ENCODE measurements around the gene MAD1L1.

MAD1L1 gene

DNA sequence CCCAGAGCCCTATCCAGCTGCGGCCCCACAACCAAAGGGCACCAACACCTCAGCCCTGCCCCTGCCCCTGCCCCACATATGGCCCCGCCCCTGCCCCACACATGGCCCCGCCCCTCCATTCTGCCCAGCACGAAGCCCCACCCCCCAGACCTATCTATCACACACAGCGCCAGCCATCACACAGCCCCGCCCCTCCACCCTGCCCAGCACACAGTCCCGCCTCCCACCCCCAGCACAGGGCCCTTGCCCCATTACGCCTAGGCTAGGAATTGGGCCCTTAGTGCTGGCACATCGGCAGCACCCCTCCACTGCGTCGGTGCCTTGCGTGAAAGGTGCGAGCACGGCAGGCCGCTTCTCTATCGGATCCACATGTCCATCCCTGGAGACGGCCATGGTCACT lies 126.8 kb downstream of the MAD1L1 start:
- DNase-seq = no peak

DNA sequence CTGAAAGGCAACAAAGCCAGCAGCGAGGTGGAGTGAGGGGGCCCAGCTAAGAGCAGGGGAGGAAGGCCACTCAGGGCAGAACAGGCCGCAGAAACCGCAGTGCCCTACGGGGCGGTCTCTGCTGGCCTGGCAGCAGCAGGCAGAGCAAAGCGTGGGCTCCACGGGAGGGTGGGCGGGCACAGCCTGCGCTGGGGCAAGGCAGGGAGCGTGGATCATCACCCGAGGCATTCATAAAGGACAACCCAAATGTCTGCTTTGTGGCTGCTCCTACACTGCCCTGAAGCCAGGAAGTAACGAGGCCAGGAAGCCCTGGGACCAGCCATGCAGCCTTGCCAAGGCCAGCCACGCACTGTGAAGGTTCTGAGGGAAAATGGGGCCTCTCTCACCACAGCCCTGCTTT lies 127.5 kb downstream of the MAD1L1 start:
- no peak overlapping the region for H3K4me3 Mint-ChIP-seq
- no peak overlapping the region for H3K27ac Mint-ChIP-seq
- peaks cover 25% of the 10 kb centered on the region for H3K4me1 Mint-ChIP-seq
- no peak for DNase-seq
- CTCF ChIA-PET = interaction anchor here (0.7 kb wide), 1 partner anchor 55 kb away, joined by 3 read pairs; no protein-coding TSS in a partner anchor
- no peaks in the 10 kb centered on the region for H3K27me3 Mint-ChIP-seq
- H3K36me3 Mint-ChIP-seq = no peaks in the 10 kb centered on the region
- no peaks in the 10 kb centered on the region for H3K9me3 Mint-ChIP-seq

More for the DNA sequence above, 126.8 kb downstream of the MAD1L1 start:
- H3K27ac Mint-ChIP-seq = no peak overlapping the region
- H3K4me1 Mint-ChIP-seq = peaks cover 29% of the 10 kb centered on the region
- no peaks in the 10 kb centered on the region for H3K36me3 Mint-ChIP-seq
- H3K27me3 Mint-ChIP-seq = no peaks in the 10 kb centered on the region
- H3K4me3 Mint-ChIP-seq = no peak overlapping the region
- H3K9me3 Mint-ChIP-seq = no peaks in the 10 kb centered on the region
- CTCF ChIA-PET = no interaction called here

DNA sequence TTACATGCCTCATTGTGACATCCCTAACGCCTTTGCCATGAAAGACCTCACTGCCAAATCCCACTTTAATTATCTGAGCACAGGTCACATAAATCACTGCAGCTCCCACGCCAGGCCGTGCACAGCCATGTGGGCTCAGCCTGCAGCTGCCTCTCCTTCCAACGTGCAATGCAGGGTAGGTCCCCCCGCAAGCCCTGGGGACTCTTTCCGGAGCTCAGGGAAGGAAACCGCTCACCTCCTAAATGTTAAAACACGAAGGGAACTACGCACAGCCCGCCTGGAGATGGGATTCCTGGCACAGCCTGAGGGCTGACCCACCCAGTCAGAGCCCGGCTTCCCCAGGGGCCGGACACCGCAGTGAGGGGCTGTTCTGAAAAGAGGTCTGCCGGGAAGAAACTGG lies 128.0 kb downstream of the MAD1L1 start:
- CTCF ChIA-PET = interaction anchor here (0.7 kb wide), 1 partner anchor 55 kb away, joined by 3 read pairs; no protein-coding TSS in a partner anchor
- no peak overlapping the region for H3K4me3 Mint-ChIP-seq
- peaks cover 25% of the 10 kb centered on the region for H3K4me1 Mint-ChIP-seq
- no peaks in the 10 kb centered on the region for H3K27me3 Mint-ChIP-seq
- no peaks in the 10 kb centered on the region for H3K9me3 Mint-ChIP-seq
- no peaks in the 10 kb centered on the region for H3K36me3 Mint-ChIP-seq
- DNase-seq = no peak
- no peak overlapping the region for H3K27ac Mint-ChIP-seq

DNA sequence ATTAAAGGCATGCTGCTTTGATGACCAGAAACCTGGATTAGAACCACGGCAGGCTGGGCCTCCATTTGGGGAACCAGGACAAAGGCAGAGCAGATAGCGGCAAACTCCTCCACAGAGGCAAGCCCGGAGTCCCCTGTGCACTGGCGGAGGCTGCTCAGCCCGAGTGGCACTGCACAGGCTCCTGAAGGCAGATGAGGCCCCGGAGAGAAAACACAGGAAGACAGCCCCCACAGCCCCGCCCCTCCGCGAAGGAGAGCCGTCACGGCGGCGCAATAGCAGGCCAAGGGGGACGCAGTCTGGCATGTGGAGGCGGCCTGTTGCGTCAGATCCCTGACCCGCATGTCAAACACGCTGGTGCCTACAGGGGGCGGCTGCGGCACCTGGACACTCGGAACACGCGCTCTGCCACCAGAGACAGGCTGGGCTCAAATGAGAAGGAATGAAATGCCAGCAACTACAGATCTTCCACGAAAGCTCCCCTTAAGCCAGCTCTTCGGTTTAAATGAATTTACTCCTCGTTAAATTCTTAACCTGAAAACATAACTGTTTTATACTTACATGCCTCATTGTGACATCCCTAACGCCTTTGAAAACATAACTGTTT lies 128.5 kb downstream of the MAD1L1 start:
- CTCF ChIA-PET = no interaction called here
- Mint-ChIP-seq H3K36me3 (no peaks in the 10 kb centered on the region), H3K4me1 (peaks cover 29% of the 10 kb centered on the region), H3K27ac (peak overlapping the region; percentile 79), H3K4me3 (no peak overlapping the region), H3K27me3 (no peaks in the 10 kb centered on the region), H3K9me3 (no peaks in the 10 kb centered on the region)
- peak; percentile 80 for DNase-seq

DNA sequence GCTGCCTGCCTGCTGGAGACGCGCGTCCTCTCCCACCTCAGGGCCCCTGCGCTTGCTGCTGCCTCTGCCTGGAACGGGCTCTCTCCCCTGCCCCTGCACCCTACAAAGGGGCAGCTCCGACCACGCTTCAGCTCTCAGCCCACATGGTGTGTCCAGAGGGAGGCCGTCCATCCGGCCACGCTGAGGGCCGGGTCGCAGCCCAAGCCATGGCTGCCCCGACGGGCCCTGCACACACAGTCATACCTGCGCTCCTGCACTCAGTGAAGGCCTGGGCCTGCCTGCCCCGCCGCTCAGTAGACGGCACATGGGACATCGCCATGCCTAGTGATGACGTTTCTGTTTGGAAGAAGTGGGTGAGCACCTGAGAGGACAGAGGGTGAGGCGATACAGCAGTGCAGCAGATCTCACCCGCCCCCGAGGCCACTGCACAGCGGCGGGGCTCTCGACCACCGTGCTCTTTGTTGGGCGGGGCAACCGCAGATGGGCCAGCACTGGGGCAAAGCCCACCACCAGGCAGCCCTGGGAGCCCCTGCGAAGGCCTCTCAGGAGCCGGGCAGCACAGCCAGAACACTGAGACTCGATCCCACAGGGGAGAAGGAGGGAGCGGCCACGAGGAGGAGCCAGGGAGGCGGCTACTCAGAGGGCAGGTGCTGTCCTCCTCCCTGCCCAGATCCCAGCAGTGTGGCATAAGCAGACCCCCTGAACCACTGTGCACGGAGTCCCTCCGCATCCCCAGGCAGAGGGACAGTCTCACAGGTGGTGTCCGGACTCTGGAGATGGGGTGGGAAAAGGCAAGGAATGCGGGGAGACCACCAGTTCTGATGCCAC lies 129.5 kb downstream of the MAD1L1 start:
- H3K4me3 Mint-ChIP-seq = no peak overlapping the region
- CTCF ChIA-PET = no interaction called here
- H3K9me3 Mint-ChIP-seq = no peaks in the 10 kb centered on the region
- DNase-seq = no peak
- H3K4me1 Mint-ChIP-seq = peaks cover 39% of the 10 kb centered on the region
- H3K36me3 Mint-ChIP-seq = no peaks in the 10 kb centered on the region
- no peaks in the 10 kb centered on the region for H3K27me3 Mint-ChIP-seq
- H3K27ac Mint-ChIP-seq = no peak overlapping the region

DNA sequence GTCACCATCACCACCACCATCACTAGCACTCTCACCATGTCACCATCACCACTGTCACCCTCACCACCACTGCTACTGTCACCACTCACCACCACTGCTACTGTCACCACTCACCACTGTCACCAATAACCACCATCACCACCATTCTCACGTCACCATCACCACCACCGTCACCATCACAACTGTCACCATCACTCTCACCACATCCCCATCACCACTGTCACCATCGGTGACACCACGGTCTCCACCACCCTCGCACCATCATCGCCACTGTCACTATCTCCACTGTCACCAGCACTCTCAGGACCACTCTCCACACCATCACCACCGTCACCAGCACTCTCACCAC lies 130.4 kb downstream of the MAD1L1 start:
- Mint-ChIP-seq H3K36me3 (no peaks in the 10 kb centered on the region), H3K27ac (no peak overlapping the region), H3K4me1 (peaks cover 46% of the 10 kb centered on the region), H3K27me3 (no peaks in the 10 kb centered on the region), H3K9me3 (no peaks in the 10 kb centered on the region), H3K4me3 (no peak overlapping the region)
- CTCF ChIA-PET = no interaction called here
- no peak for DNase-seq

DNA sequence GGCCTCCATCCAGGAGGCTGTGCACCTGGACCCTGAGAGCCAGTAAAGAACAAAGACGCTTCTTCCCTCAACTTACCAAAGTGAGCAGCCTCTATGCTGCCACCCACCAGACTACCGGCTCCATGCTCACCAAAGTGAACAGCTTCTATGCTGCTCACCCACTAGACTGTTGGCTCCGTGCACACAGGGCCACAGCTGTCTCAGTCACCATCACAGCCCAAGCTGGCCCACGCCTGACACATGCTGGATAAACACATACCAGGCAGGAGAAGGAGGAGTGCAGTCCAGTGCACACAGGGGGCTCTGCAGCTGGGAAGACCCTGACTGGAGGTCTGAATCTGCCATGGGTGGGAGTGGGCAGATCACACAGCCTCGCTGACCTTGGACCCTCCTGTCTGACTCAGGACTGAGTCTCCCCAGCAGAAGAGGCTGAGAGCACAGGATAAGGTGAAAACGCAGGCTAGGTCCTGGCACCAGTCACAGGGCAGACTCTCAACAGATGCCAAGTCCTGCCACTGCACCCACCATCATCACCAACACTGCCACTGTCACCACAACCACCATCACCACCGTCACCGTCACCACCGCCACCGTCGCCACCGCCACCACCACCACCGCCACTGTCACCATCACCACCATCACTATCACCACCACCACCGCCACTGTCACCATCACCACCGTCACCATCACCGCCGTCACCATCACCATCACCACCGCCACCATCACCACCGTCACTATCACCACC lies 130.9 kb downstream of the MAD1L1 start:
- Mint-ChIP-seq H3K4me3 (no peak overlapping the region), H3K9me3 (no peaks in the 10 kb centered on the region), H3K27ac (no peak overlapping the region), H3K27me3 (no peaks in the 10 kb centered on the region), H3K36me3 (no peaks in the 10 kb centered on the region), H3K4me1 (peaks cover 46% of the 10 kb centered on the region)
- CTCF ChIA-PET = interaction anchor here (0.7 kb wide), 1 partner anchor 56 kb away, joined by 3 read pairs; no protein-coding TSS in a partner anchor
- no peak for DNase-seq

DNA sequence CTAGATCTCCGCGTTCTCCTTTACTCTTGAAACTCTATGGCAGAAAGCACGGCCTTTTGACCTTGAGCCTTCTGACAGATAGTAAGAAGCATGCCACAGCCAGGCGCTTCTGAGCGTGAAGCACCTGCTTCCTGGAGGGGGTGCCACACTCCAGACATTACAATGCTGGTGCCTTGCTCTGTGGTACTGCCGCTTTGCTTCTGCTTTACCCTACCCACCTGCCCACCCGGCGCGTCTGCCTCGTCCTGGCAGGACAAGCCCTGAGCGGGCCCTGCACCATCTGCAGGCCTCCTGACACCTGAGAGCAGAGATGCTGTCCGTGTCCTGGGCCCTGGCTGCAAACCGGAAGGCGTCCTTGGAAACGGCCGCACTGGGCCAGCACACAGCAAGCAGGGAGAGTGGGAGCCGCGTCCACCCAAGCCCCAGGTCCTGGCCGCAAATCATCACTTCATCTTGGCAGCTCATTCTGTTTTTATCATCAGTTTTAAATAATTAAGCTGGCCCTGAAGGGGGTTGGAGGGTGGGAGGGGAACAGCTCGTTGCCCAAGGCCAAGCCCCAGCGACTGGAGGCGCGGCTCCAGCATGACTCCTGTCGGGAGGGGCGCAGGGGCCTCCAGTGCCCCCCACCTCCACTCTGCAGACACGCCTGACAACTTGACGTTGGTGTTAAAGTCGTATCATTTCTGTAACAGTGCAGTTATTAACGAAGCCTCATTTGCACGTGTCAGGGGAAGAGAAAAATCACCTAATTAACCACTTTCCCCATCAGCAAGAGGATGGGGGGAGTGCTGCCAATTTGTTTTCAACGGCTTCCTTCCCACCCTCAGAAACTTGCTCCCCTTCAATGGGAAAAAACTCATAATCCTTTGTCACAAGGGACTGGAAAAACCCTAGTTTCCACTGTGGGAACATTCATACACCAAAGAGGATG lies 132.2 kb downstream of the MAD1L1 start:
- CTCF ChIA-PET = no interaction called here
- Mint-ChIP-seq H3K36me3 (no peaks in the 10 kb centered on the region), H3K9me3 (no peaks in the 10 kb centered on the region), H3K27ac (peak overlapping the region; percentile 67), H3K4me1 (peaks cover 46% of the 10 kb centered on the region), H3K4me3 (no peak overlapping the region), H3K27me3 (no peaks in the 10 kb centered on the region)
- peak; percentile 50 for DNase-seq

DNA sequence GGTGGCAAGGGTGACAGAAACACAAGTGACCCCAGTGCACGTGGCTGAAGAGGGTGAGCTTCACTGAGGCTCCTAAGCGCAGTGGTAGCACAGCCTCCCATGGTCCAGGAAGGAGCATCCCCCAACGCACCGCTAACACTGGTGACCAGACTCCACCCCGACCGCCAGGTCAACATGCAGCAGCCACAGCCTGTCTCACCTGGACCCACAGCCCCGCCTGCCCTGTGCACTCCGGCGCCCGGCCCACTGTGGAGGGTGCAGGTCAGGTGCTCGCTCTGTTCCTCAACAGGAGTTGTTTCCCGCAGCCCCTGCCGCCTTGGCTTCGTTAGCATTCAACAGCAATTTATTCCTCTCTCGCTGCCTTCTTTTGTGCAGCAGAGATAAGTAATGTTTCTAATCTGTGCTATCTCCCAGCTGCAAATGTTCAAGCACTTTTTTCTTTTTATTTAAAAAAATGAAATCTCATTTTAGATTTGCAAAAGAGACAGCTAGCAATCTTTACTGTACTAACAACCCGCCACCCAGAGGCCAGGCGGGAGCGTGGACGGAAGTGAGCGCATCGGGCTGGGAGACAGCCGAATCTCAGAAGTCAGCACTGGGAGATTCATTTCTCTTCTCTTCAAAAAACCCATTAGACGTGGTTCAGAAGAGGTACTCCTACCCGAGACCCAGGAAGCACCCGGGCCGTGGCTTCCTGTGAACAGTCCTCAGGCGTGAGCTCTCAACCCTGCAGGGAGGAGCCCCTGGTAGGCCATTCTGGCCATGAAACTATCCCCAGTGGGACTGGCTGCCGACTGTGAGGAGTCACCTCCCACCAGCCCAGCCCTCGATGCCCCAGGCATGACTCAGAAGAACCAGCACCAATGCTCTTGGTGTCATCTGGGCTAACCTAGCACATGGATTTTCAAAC lies 133.4 kb downstream of the MAD1L1 start:
- CTCF ChIA-PET = interaction anchor here (0.5 kb wide), 1 partner anchor 129 kb away, joined by 5 read pairs; no protein-coding TSS in a partner anchor
- no peaks in the 10 kb centered on the region for H3K27me3 Mint-ChIP-seq
- no peak overlapping the region for H3K4me3 Mint-ChIP-seq

DNA sequence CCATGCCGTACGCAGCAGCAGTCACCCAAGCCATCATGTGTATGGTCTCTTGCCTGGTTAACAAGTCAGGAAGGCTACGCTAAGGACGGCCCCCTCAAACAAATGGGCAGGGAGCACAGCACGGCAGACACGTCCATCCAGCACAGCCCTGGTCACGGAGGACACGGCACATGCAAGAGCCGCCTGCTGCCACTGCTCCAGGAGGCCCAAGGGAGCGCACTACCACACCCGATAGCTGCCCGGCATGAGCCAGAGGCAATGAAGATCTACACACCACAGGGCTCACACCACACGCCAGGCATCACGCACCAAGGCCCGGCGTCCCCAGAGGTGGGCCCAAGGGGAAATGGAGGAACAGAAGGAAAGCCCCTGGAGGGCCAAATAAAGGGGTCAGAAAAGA lies 134.2 kb downstream of the MAD1L1 start:
- no peak overlapping the region for H3K27ac Mint-ChIP-seq
- H3K36me3 Mint-ChIP-seq = peaks cover 6% of the 10 kb centered on the region
- CTCF ChIA-PET = interaction anchor here (0.5 kb wide), 1 partner anchor 128 kb away, joined by 5 read pairs; no protein-coding TSS in a partner anchor
- H3K4me1 Mint-ChIP-seq = peaks cover 46% of the 10 kb centered on the region
- H3K9me3 Mint-ChIP-seq = no peaks in the 10 kb centered on the region
- H3K4me3 Mint-ChIP-seq = no peak overlapping the region
- no peak for DNase-seq
- no peaks in the 10 kb centered on the region for H3K27me3 Mint-ChIP-seq

More for the DNA sequence above, 133.4 kb downstream of the MAD1L1 start:
- peak overlapping the region; percentile 67 for H3K27ac Mint-ChIP-seq
- DNase-seq = peak; percentile 57
- peaks cover 49% of the 10 kb centered on the region for H3K4me1 Mint-ChIP-seq
- H3K9me3 Mint-ChIP-seq = no peaks in the 10 kb centered on the region
- H3K36me3 Mint-ChIP-seq = peaks cover 2% of the 10 kb centered on the region

DNA sequence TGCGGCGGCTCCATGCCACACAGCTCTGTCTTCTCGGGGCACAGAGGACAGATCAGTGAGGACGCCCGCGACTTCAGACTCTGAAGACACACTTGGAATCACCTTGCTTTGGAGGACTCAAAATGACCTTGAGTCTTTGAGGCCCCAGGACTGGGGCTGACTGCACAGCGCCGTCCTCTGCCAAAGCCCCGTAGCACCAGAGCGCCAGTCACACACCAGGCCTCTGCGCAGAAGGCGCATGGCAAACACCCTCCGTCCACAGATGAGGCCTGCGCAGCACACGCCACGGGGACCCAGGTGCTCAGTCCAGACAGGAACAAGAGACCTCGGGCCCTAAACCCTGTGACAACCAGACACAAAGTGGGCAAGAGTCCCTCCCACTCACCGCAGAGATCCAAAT lies 134.7 kb downstream of the MAD1L1 start:
- H3K9me3 Mint-ChIP-seq = no peaks in the 10 kb centered on the region
- no peak overlapping the region for H3K27ac Mint-ChIP-seq
- DNase-seq = no peak
- no peak overlapping the region for H3K4me3 Mint-ChIP-seq
- CTCF ChIA-PET = no interaction called here
- peaks cover 8% of the 10 kb centered on the region for H3K36me3 Mint-ChIP-seq
- no peaks in the 10 kb centered on the region for H3K27me3 Mint-ChIP-seq
- peaks cover 44% of the 10 kb centered on the region for H3K4me1 Mint-ChIP-seq

DNA sequence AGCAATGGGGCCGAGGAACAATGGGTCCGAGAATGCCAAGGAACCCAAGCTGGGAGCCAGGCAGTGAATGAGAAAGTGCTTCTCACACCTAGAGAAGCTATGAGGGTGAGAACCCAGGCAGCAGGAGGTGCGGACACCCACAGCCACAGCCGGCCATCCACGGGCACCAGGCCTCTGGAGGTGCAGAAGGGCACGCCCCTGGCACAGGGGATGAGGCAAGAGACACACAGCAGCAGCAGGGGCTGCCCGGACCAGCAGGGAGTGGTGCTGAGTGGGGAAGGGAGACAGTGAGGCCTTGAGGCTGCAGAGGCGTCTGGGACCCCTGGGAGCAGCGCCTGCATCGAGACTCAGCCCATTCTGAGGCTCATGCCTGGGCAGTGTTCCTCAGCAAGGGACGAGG lies 135.3 kb downstream of the MAD1L1 start:
- Mint-ChIP-seq H3K4me1 (peaks cover 46% of the 10 kb centered on the region), H3K9me3 (no peaks in the 10 kb centered on the region), H3K4me3 (no peak overlapping the region), H3K27ac (peak overlapping the region; percentile 34), H3K27me3 (no peaks in the 10 kb centered on the region), H3K36me3 (peaks cover 8% of the 10 kb centered on the region)
- CTCF ChIA-PET = no interaction called here
- DNase-seq = no peak
